ENCODE data around the gene NUP37.
A peak's percentile ranks its signal among the peaks of the same experiment; 100 is the strongest.
"Not testable (repeated sequence)": the region's sequence is repeated elsewhere in the genome, so short reads cannot be mapped to it uniquely, and the experiment has no call there.

NUP37 gene

GRCh38 chr12:102144221-102144620 lies 24.3 kb upstream of the NUP37 start:
- Histone ChIP-seq H3K36me3 (ENCODE audit: low read depth) (0 out of 2 replicates have a peak, but pooled peaks cover 6% of the 10 kb centered on the region), H3K27me3 (ENCODE audit: insufficient read depth, poor library complexity, severe bottlenecking) (no peaks in the 10 kb centered on the region), H3K9me3 (ENCODE audit: severe bottlenecking) (no peaks in the 10 kb centered on the region), H3K4me1 (ENCODE audit: insufficient read depth, poor library complexity, severe bottlenecking) (no peaks in the 10 kb centered on the region), H3K27ac (ENCODE audit: poor library complexity, severe bottlenecking) (no peak overlapping the region), H3K4me3 (ENCODE audit: severe bottlenecking) (no peak overlapping the region)
- TF ChIP-seq CTCF (IDR thresholded peaks at IDR 0.05; ENCODE audit: poor library complexity, severe bottlenecking) = no peak
- DNase-seq (ENCODE audit: low spot score) = no peak
- no peak for ATAC-seq (ENCODE audit: low read depth)

- H3K9me3 ChIP-seq (ENCODE audit: severe bottlenecking); H3K27ac ChIP-seq (ENCODE audit: poor library complexity, severe bottlenecking); H3K36me3 ChIP-seq (ENCODE audit: low read depth); ATAC-seq (ENCODE audit: low read depth); DNase-seq (ENCODE audit: low spot score); H3K4me3 ChIP-seq (ENCODE audit: severe bottlenecking); H3K4me1 ChIP-seq (ENCODE audit: insufficient read depth, poor library complexity, severe bottlenecking); H3K27me3 ChIP-seq (ENCODE audit: insufficient read depth, poor library complexity, severe bottlenecking): not testable (repeated sequence)
Observed at GRCh38 chr12:102142866-102143373, 23.0 kb upstream of the NUP37 start.

- not testable (repeated sequence) for H3K4me3 ChIP-seq (ENCODE audit: severe bottlenecking); H3K4me1 ChIP-seq (ENCODE audit: insufficient read depth, poor library complexity, severe bottlenecking); H3K27me3 ChIP-seq (ENCODE audit: insufficient read depth, poor library complexity, severe bottlenecking); H3K9me3 ChIP-seq (ENCODE audit: severe bottlenecking); H3K27ac ChIP-seq (ENCODE audit: poor library complexity, severe bottlenecking); ATAC-seq (ENCODE audit: low read depth); DNase-seq (ENCODE audit: low spot score)
- H3K36me3 ChIP-seq (ENCODE audit: low read depth) = peaks cover 11% of the 10 kb centered on the region
Observed at GRCh38 chr12:102137619-102138018, 17.7 kb upstream of the NUP37 start.

- H3K27me3 ChIP-seq (ENCODE audit: insufficient read depth, poor library complexity, severe bottlenecking); H3K4me1 ChIP-seq (ENCODE audit: insufficient read depth, poor library complexity, severe bottlenecking); H3K9me3 ChIP-seq (ENCODE audit: severe bottlenecking); H3K4me3 ChIP-seq (ENCODE audit: severe bottlenecking); H3K27ac ChIP-seq (ENCODE audit: poor library complexity, severe bottlenecking); ATAC-seq (ENCODE audit: low read depth); DNase-seq (ENCODE audit: low spot score): not testable (repeated sequence)
- peaks cover 14% of the 10 kb centered on the region for H3K36me3 ChIP-seq (ENCODE audit: low read depth)
Observed at GRCh38 chr12:102131442-102131841, 11.5 kb upstream of the NUP37 start.

GRCh38 chr12:102130720-102131119 lies 10.8 kb upstream of the NUP37 start:
- not testable (repeated sequence) for H3K27me3 ChIP-seq (ENCODE audit: insufficient read depth, poor library complexity, severe bottlenecking); H3K4me3 ChIP-seq (ENCODE audit: severe bottlenecking); ATAC-seq (ENCODE audit: low read depth); H3K27ac ChIP-seq (ENCODE audit: poor library complexity, severe bottlenecking); H3K9me3 ChIP-seq (ENCODE audit: severe bottlenecking); DNase-seq (ENCODE audit: low spot score); H3K4me1 ChIP-seq (ENCODE audit: insufficient read depth, poor library complexity, severe bottlenecking)
- H3K36me3 ChIP-seq (ENCODE audit: low read depth) = peaks cover 14% of the 10 kb centered on the region

- not testable (repeated sequence) for H3K9me3 ChIP-seq (ENCODE audit: severe bottlenecking); DNase-seq (ENCODE audit: low spot score); ATAC-seq (ENCODE audit: low read depth); H3K27me3 ChIP-seq (ENCODE audit: insufficient read depth, poor library complexity, severe bottlenecking)
- Histone ChIP-seq H3K4me3 (ENCODE audit: severe bottlenecking) (peak overlapping the region; percentile 84), H3K36me3 (ENCODE audit: low read depth) (peaks cover 44% of the 10 kb centered on the region), H3K4me1 (ENCODE audit: insufficient read depth, poor library complexity, severe bottlenecking) (peaks cover 12% of the 10 kb centered on the region), H3K27ac (ENCODE audit: poor library complexity, severe bottlenecking) (peak overlapping the region; percentile 74)
Observed at GRCh38 chr12:102121328-102121727, 1.4 kb upstream of the NUP37 start.

GRCh38 chr12:102120886-102121285 lies 972 bp upstream of the NUP37 start:
- peak overlapping the region; percentile 84 for H3K4me3 ChIP-seq (ENCODE audit: severe bottlenecking)
- H3K9me3 ChIP-seq (ENCODE audit: severe bottlenecking) = no peaks in the 10 kb centered on the region
- H3K27me3 ChIP-seq (ENCODE audit: insufficient read depth, poor library complexity, severe bottlenecking) = no peaks in the 10 kb centered on the region
- ATAC-seq (ENCODE audit: low read depth) = no peak
- H3K27ac ChIP-seq (ENCODE audit: poor library complexity, severe bottlenecking) = peak overlapping the region; percentile 74
- no peak for DNase-seq (ENCODE audit: low spot score)
- TF ChIP-seq CTCF (IDR thresholded peaks at IDR 0.05; ENCODE audit: poor library complexity, severe bottlenecking) = no peak
- peaks cover 12% of the 10 kb centered on the region for H3K4me1 ChIP-seq (ENCODE audit: insufficient read depth, poor library complexity, severe bottlenecking)
- peaks cover 48% of the 10 kb centered on the region for H3K36me3 ChIP-seq (ENCODE audit: low read depth)
